Liver (tissue), 9 donors: ENCODE measurements around the gene TUBB3. TPM values are rescaled to one million over a fixed set of nuclear protein-coding genes. Genes with fewer than 3 reads are reported as not detected.

Source experiments
- DNase-seq: peaks from one replicate; pipeline ENCODE4 v3.0.0-alpha.2; 2017; ENCODE audit warnings: low spot score
- H3K27ac ChIP-seq, 2 donors: one replicate each; pipeline ENCODE4 v1.7.0; 2013; ENCODE audit warnings: inconsistent platforms in 2 of 2, low read length in 2 of 2, control low read depth in 1 of 2, low read depth in 1 of 2, mild to moderate bottlenecking in 1 of 2
- H3K27me3 ChIP-seq, 4 donors: one replicate each; pipeline versions ENCODE4 v1.6.1 to v1.7.0; 2013; ENCODE audit warnings: low read length in 3 of 4, inconsistent platforms in 1 of 4, mild to moderate bottlenecking in 1 of 4, moderate library complexity in 1 of 4; ENCODE audit not compliant: control insufficient read depth in 4 of 4, insufficient read depth in 4 of 4
- H3K36me3 ChIP-seq, 4 donors: one replicate each; pipeline versions ENCODE4 v1.6.1 to v1.7.0; 2013; ENCODE audit warnings: low read length in 3 of 4, mild to moderate bottlenecking in 3 of 4, low read depth in 1 of 4, moderate library complexity in 1 of 4; ENCODE audit not compliant: control insufficient read depth in 4 of 4, insufficient read depth in 3 of 4
- H3K4me1 ChIP-seq, 4 donors: one replicate each; pipeline versions ENCODE4 v1.6.1 to v1.7.0; 2013; ENCODE audit warnings: low read length in 3 of 4, mild to moderate bottlenecking in 3 of 4, moderate library complexity in 1 of 4; ENCODE audit not compliant: control insufficient read depth in 4 of 4, insufficient read depth in 4 of 4
- H3K4me3 ChIP-seq, 3 donors: one replicate each; pipeline versions ENCODE4 v1.6.1 to v1.7.0; 2013; ENCODE audit warnings: low read length in 3 of 3, control low read depth in 1 of 3, low read depth in 1 of 3, mild to moderate bottlenecking in 1 of 3
- H3K9ac ChIP-seq, 2 donors: one replicate each; pipeline ENCODE4 v1.7.0; 2013; ENCODE audit warnings: low read length in 2 of 2, mild to moderate bottlenecking in 2 of 2, moderate library complexity in 2 of 2, control low read depth in 1 of 2, low read depth in 1 of 2
- H3K9me3 ChIP-seq, 4 donors: one replicate each; pipeline versions ENCODE4 v1.6.1 to v1.7.0; 2013; ENCODE audit warnings: low read length in 3 of 4; ENCODE audit not compliant: control insufficient read depth in 4 of 4
- EGR1 ChIP-seq, 2 donors: IDR thresholded peaks; 2 replicates each; pipeline ENCODE4 v1.6.1; 2016 to 2018; ENCODE audit warnings: antibody characterized with exemption in 2 of 2, low read depth in 2 of 2
- FOXA1 ChIP-seq: IDR thresholded peaks from 2 replicates; pipeline ENCODE4 v1.6.1; 2016; ENCODE audit warnings: antibody characterized with exemption
- FOXA2 ChIP-seq: IDR thresholded peaks from 2 replicates; pipeline ENCODE4 v1.6.1; 2016; ENCODE audit warnings: antibody characterized with exemption
- GABPA ChIP-seq, 2 donors: IDR thresholded peaks in 1 of 2; conservative IDR thresholded peaks in 1 of 2; 2 replicates each; pipeline ENCODE4 v1.6.1; 2016; ENCODE audit warnings: antibody characterized with exemption in 2 of 2, mild to moderate bottlenecking in 1 of 2, moderate library complexity in 1 of 2
- HNF4A ChIP-seq, 2 donors: conservative IDR thresholded peaks; 2 replicates each; pipeline ENCODE4 v1.6.1; 2016; ENCODE audit warnings: antibody characterized with exemption in 2 of 2, mild to moderate bottlenecking in 2 of 2
- HNF4G ChIP-seq: IDR thresholded peaks from 2 replicates; pipeline ENCODE4 v1.6.1; 2016; ENCODE audit warnings: antibody characterized with exemption
- JUND ChIP-seq, 2 donors: IDR thresholded peaks; 2 replicates each; pipeline ENCODE4 v1.6.1; 2016; ENCODE audit warnings: antibody characterized with exemption in 2 of 2
- NR2F2 ChIP-seq: IDR thresholded peaks from 2 replicates; pipeline ENCODE4 v1.6.1; 2016; ENCODE audit warnings: antibody characterized with exemption
- RAD21 ChIP-seq, 2 donors: IDR thresholded peaks; 2 replicates each; pipeline ENCODE4 v1.6.1; 2016; ENCODE audit warnings: antibody characterized with exemption in 2 of 2, mild to moderate bottlenecking in 2 of 2
- RXRA ChIP-seq, 2 donors: IDR thresholded peaks; 2 replicates each; pipeline ENCODE4 v1.6.1; 2017 to 2018; ENCODE audit warnings: antibody characterized with exemption in 2 of 2, mild to moderate bottlenecking in 1 of 2
- SP1 ChIP-seq: IDR thresholded peaks from 2 replicates; pipeline ENCODE4 v1.6.1; 2018; ENCODE audit warnings: antibody characterized with exemption, mild to moderate bottlenecking
- TAF1 ChIP-seq: conservative IDR thresholded peaks from 2 replicates; pipeline ENCODE4 v1.6.1; 2016; ENCODE audit warnings: antibody characterized with exemption, mild to moderate bottlenecking
- YY1 ChIP-seq: IDR thresholded peaks from 2 replicates; pipeline ENCODE4 v1.6.1; 2016; ENCODE audit warnings: antibody characterized with exemption, mild to moderate bottlenecking
- WGBS: extraction: QIAGEN DNeasy Blood & Tissue Kit; methylation state at CpG from one replicate; pipeline ENCODE4 v1.1.7; 2013; 5-methylcytosine and 5-hydroxymethylcytosine counted together
- polyA plus RNA-seq, 2 donors: library from polyadenylated mRNA; stranded (reverse) in 1 of 2; unstranded in 1 of 2; fragments of 200-250 nt in 1 of 2; fragments of >200 nt in 1 of 2; fragmentation: Nextera tagmentation in 1 of 2; extraction: Ambion mirVana in 1 of 2; gene quantifications; one replicate each; pipeline versions ENCODE4 v1.2.1 to v1.2.3, GENCODE V29; 2013 to 2015
- total RNA-seq, 2 donors: library from RNA; depleted of rRNA; stranded (reverse); fragments of >200 nt; gene quantifications; one replicate each; pipeline ENCODE4 v1.2.3, GENCODE V29; 2014
- TF ChIP-seq, protein P1 (sequence below): IDR thresholded peaks from 2 replicates; pipeline ENCODE4 v1.6.1; 2016; ENCODE audit warnings: antibody characterized with exemption
- TF ChIP-seq, protein P2 (sequence below): IDR thresholded peaks from 2 replicates; pipeline ENCODE4 v1.6.1; 2016; ENCODE audit warnings: antibody characterized with exemption
- TF ChIP-seq, protein P3 (sequence below): IDR thresholded peaks from 2 replicates; pipeline ENCODE4 v1.6.1; 2016; ENCODE audit warnings: antibody characterized with exemption, mild to moderate bottlenecking
- TF ChIP-seq, protein P4 (sequence below): IDR thresholded peaks from 2 replicates; pipeline ENCODE4 v1.6.1; 2016; ENCODE audit warnings: antibody characterized with exemption
- TF ChIP-seq, protein P5 (sequence below): fragments of 150-350 bp; IDR thresholded peaks from 2 replicates; pipeline ENCODE4 v1.5.1; 2017; ENCODE audit warnings: improper control_type of control experiment, low read depth, low read length; ENCODE audit not compliant: missing input control
- donor health status: healthy.
- donor health status: healthy.
- donor health status: healthy.
- donor health status: healthy.
- donor health status: healthy.

The TUBB3 gene
- total and polyA plus RNA-seq, 4 donors = 0.17 to 0.89 (median 0.25) TPM; not detected in 1

DNA sequence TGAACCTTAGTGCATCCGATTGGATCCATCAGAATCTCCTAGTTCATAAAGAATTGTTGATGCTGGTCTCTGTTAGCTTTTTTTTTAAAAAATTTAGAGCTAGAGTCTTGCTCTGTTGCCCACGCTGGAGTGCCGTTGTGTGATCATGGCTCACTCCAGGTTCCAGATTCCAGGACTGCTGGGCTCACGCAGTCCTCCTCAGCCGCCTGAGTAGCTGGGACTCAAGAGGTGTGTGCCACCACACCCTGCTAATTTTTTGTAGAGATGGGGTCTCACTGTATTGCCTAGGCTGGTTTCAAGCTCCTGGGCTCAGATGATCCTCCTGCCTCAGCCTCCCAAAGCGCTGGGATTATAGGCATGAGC, 41.8 kb upstream of the TUBB3 start:
- H3K9me3 ChIP-seq = no peaks in the 10 kb centered on the region
- 96% methylated on average over 6 of the region's 6 CpGs for WGBS
- H3K27ac ChIP-seq = no peak overlapping the region
- H3K27me3 ChIP-seq = no peaks in the 10 kb centered on the region
- peaks cover 21 to 59% (median 35%) of the 10 kb centered on the region in 4 donors for H3K36me3 ChIP-seq
- no peak overlapping the region for H3K4me3 ChIP-seq
- no peak for DNase-seq
- H3K9ac ChIP-seq = no peak overlapping the region
- TF ChIP-seq HNF4A (conservative IDR thresholded peaks at IDR 0.05) (no peak), GABPA (IDR thresholded peaks at IDR 0.05 in 1 of 2, conservative IDR thresholded peaks at IDR 0.05 in 1 of 2) (no peak), JUND (IDR thresholded peaks at IDR 0.05) (no peak), FOXA2 (no peak), NR2F2 (no peak), TAF1 (no peak), YY1 (no peak), EGR1 (IDR thresholded peaks at IDR 0.05; ENCODE audit: low read depth in 2 of 2) (no peak), RXRA (IDR thresholded peaks at IDR 0.05) (no peak), HNF4G (no peak)
- TF ChIP-seq, protein P1, sequence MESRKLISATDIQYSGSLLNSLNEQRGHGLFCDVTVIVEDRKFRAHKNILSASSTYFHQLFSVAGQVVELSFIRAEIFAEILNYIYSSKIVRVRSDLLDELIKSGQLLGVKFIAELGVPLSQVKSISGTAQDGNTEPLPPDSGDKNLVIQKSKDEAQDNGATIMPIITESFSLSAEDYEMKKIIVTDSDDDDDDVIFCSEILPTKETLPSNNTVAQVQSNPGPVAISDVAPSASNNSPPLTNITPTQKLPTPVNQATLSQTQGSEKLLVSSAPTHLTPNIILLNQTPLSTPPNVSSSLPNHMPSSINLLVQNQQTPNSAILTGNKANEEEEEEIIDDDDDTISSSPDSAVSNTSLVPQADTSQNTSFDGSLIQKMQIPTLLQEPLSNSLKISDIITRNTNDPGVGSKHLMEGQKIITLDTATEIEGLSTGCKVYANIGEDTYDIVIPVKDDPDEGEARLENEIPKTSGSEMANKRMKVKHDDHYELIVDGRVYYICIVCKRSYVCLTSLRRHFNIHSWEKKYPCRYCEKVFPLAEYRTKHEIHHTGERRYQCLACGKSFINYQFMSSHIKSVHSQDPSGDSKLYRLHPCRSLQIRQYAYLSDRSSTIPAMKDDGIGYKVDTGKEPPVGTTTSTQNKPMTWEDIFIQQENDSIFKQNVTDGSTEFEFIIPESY = no peak
- TF ChIP-seq, protein P2, sequence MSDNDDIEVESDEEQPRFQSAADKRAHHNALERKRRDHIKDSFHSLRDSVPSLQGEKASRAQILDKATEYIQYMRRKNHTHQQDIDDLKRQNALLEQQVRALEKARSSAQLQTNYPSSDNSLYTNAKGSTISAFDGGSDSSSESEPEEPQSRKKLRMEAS = no peak
- TF ChIP-seq, protein P3, sequence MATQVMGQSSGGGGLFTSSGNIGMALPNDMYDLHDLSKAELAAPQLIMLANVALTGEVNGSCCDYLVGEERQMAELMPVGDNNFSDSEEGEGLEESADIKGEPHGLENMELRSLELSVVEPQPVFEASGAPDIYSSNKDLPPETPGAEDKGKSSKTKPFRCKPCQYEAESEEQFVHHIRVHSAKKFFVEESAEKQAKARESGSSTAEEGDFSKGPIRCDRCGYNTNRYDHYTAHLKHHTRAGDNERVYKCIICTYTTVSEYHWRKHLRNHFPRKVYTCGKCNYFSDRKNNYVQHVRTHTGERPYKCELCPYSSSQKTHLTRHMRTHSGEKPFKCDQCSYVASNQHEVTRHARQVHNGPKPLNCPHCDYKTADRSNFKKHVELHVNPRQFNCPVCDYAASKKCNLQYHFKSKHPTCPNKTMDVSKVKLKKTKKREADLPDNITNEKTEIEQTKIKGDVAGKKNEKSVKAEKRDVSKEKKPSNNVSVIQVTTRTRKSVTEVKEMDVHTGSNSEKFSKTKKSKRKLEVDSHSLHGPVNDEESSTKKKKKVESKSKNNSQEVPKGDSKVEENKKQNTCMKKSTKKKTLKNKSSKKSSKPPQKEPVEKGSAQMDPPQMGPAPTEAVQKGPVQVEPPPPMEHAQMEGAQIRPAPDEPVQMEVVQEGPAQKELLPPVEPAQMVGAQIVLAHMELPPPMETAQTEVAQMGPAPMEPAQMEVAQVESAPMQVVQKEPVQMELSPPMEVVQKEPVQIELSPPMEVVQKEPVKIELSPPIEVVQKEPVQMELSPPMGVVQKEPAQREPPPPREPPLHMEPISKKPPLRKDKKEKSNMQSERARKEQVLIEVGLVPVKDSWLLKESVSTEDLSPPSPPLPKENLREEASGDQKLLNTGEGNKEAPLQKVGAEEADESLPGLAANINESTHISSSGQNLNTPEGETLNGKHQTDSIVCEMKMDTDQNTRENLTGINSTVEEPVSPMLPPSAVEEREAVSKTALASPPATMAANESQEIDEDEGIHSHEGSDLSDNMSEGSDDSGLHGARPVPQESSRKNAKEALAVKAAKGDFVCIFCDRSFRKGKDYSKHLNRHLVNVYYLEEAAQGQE = no peak
- H3K4me1 ChIP-seq = no peaks in the 10 kb centered on the region

DNA sequence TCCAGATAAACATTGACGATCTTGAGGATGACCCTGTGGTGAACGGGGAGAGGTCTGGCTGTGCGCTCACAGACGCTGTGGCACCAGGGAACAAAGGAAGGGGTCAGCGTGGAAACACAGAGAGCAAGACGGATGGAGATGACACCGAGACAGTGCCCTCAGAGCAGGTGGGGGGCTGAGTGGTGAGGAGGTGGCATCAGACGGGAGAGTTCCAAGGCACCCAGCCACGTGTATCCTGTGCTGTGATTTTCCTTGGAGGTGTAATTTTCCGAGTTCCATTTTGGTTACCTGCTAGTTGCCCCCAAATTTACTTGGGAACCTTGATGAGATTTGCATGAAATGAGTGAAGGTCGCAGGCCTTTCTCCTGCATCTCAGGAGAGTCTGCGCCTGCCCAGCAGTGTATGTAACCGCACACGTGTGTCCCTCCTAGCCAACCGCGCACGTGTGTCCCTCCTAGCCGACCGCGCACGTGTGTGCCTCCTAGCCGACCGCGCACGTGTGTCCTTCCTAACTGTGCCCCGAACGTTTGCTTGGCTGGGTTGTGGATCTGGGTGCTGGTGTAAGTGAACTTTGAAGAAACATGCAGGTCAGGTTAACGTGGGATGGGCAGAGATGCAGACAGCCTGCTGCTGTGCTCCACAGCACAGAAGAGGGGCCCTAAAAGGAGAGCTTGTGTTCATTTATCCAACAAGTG, 39.6 kb upstream of the TUBB3 start:
- Histone ChIP-seq H3K27ac (no peak overlapping the region), H3K4me1 (no peaks in the 10 kb centered on the region), H3K36me3 (peaks cover 27 to 73% (median 46%) of the 10 kb centered on the region in 4 donors), H3K4me3 (no peak overlapping the region), H3K27me3 (no peaks in the 10 kb centered on the region), H3K9me3 (no peaks in the 10 kb centered on the region), H3K9ac (no peak overlapping the region)
- 94% methylated on average over 28 of the region's 28 CpGs for WGBS
- DNase-seq = no peak
- TF ChIP-seq FOXA1 (no peak), YY1 (no peak), TAF1 (no peak), EGR1 (IDR thresholded peaks at IDR 0.05; ENCODE audit: low read depth in 2 of 2) (no peak), SP1 (no peak), FOXA2 (no peak), HNF4A (conservative IDR thresholded peaks at IDR 0.05) (no peak), GABPA (IDR thresholded peaks at IDR 0.05 in 1 of 2, conservative IDR thresholded peaks at IDR 0.05 in 1 of 2) (no peak), RAD21 (IDR thresholded peaks at IDR 0.05) (no peak)
- TF ChIP-seq, protein P4, sequence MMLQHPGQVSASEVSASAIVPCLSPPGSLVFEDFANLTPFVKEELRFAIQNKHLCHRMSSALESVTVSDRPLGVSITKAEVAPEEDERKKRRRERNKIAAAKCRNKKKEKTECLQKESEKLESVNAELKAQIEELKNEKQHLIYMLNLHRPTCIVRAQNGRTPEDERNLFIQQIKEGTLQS = no peak
- TF ChIP-seq, protein P5, sequence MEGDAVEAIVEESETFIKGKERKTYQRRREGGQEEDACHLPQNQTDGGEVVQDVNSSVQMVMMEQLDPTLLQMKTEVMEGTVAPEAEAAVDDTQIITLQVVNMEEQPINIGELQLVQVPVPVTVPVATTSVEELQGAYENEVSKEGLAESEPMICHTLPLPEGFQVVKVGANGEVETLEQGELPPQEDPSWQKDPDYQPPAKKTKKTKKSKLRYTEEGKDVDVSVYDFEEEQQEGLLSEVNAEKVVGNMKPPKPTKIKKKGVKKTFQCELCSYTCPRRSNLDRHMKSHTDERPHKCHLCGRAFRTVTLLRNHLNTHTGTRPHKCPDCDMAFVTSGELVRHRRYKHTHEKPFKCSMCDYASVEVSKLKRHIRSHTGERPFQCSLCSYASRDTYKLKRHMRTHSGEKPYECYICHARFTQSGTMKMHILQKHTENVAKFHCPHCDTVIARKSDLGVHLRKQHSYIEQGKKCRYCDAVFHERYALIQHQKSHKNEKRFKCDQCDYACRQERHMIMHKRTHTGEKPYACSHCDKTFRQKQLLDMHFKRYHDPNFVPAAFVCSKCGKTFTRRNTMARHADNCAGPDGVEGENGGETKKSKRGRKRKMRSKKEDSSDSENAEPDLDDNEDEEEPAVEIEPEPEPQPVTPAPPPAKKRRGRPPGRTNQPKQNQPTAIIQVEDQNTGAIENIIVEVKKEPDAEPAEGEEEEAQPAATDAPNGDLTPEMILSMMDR = no peak
- TF ChIP-seq, protein P2 = no peak
- TF ChIP-seq, protein P3 = no peak
